PC-3 (cell line): ENCODE measurements around the gene RAB33A. TPM values are rescaled to one million over a fixed set of nuclear protein-coding genes. Genes with fewer than 3 reads are reported as not detected.

Source experiments
- ATAC-seq: fragments of 200-7000 bp; cut with Tn5 transposase; 2 replicates; pipeline ENCODE4 v1.9.1; 2020; ENCODE audit warnings: mild to moderate bottlenecking, moderate library complexity
- BruUV-seq: library from RNA; stranded (reverse); fragments of 400-500 nt; replicated peaks from 2 replicates; lab custom pipeline; 2021; lab: Mats Ljungman, UMichigan
- CTCF ChIA-PET: fragments of 300-600 bp; sonication (Branson Sonifier 250); formaldehyde crosslinking; loops from one replicate; lab custom pipeline; 2022; ENCODE audit warnings: antibody characterized with exemption; lab: Charles Lee
- POLR2A ChIA-PET: fragments of 300-600 bp; sonication (Branson Sonifier 250); formaldehyde crosslinking; loops from one replicate; lab custom pipeline; 2022; ENCODE audit warnings: antibody characterized with exemption; ENCODE audit not compliant: unreplicated experiment; lab: Charles Lee
- DNase-seq: peaks from one replicate; pipeline ENCODE4 v3.0.0-alpha.2; 2015
- H2AFZ ChIP-seq: fragments of 300-600 bp; sonication (generic); 2 replicates; pipeline ENCODE4 v1.6.0; 2016; ENCODE audit warnings: antibody characterized with exemption, low read length
- H3F3A ChIP-seq: fragments of 300-600 bp; sonication (generic); one replicate; pipeline ENCODE4 v1.6.0; 2017; ENCODE audit warnings: antibody characterized with exemption, low read length, control low read depth, mild to moderate bottlenecking; ENCODE audit not compliant: unreplicated experiment
- H3K27ac ChIP-seq: fragments of 300-600 bp; sonication (generic); 2 replicates; pipeline ENCODE4 v1.5.1; 2016; ENCODE audit warnings: mild to moderate bottlenecking, low read length
- H3K27me3 ChIP-seq: fragments of 300-600 bp; sonication (generic); 2 replicates; pipeline ENCODE4 v1.6.1; 2016; ENCODE audit warnings: low read length, mixed read lengths
- H3K36me3 ChIP-seq: fragments of 300-600 bp; sonication (generic); 2 replicates; pipeline ENCODE4 v1.6.1; 2016; ENCODE audit warnings: low read depth, mixed run types, low read length, mixed read lengths
- H3K4me1 ChIP-seq: fragments of 300-600 bp; sonication (generic); 2 replicates; pipeline ENCODE4 v1.5.1; 2016; ENCODE audit warnings: low read length; ENCODE audit not compliant: insufficient read depth
- H3K4me2 ChIP-seq: fragments of 300-600 bp; sonication (generic); 2 replicates; pipeline ENCODE4 v1.6.0; 2016; ENCODE audit warnings: low read length
- H3K4me3 ChIP-seq: fragments of 300-600 bp; sonication (generic); 2 replicates; pipeline ENCODE4 v1.5.1; 2016; ENCODE audit warnings: mild to moderate bottlenecking, low read length, mixed read lengths
- H3K79me2 ChIP-seq: fragments of 300-600 bp; sonication (generic); 2 replicates; pipeline ENCODE4 v1.6.1; 2017; ENCODE audit warnings: low read length, mixed read lengths
- H3K9ac ChIP-seq: fragments of 300-600 bp; sonication (generic); 2 replicates; pipeline ENCODE4 v1.6.0; 2016; ENCODE audit warnings: mild to moderate bottlenecking, low read length
- H3K9me2 ChIP-seq: fragments of 300-600 bp; sonication (generic); replicated peaks from 2 replicates; pipeline ENCODE4 v1.6.1; 2016; ENCODE audit warnings: mixed run types, low read length, mixed read lengths
- H3K9me3 ChIP-seq: fragments of 300-600 bp; sonication (generic); 2 replicates; pipeline ENCODE4 v1.6.1; 2016; ENCODE audit warnings: low read length, mixed read lengths
- H4K20me1 ChIP-seq: fragments of 300-600 bp; sonication (generic); 2 replicates; pipeline ENCODE4 v1.6.1; 2016; ENCODE audit warnings: low read length, mixed read lengths
- CTCF ChIP-seq: fragments of 300-600 bp; sonication (generic); conservative IDR thresholded peaks from 2 replicates; pipeline ENCODE4 v1.5.1; 2017; ENCODE audit warnings: antibody characterized with exemption, low read depth, mild to moderate bottlenecking, low read length
- EZH2 ChIP-seq: fragments of 300-600 bp; sonication (generic); IDR thresholded peaks from one replicate; pipeline ENCODE4 v1.6.1; 2017; ENCODE audit warnings: antibody characterized with exemption, mild to moderate bottlenecking, low read length; ENCODE audit not compliant: unreplicated experiment
- EZH2phosphoT487 ChIP-seq: fragments of 300-600 bp; sonication (generic); IDR thresholded peaks from 2 replicates; pipeline ENCODE4 v1.6.1; 2018; ENCODE audit warnings: mild to moderate bottlenecking, antibody characterized with exemption, low read length, borderline replicate concordance
- intact Hi-C: fragments of 100-400 bp; cut with micrococcal nuclease; formaldehyde crosslinking; loops from 2 replicates; pipeline ENCODE4 v1.9.0; 2023
- total RNA-seq: library from RNA; depleted of rRNA; stranded (reverse); fragments of >200 nt; gene quantifications from 2 replicates; pipeline ENCODE4 v1.2.3, GENCODE V29; 2014

RAB33A gene
- total RNA-seq, 1 experiment from 2014 or later: not detected

- ChIA-PET CTCF (no interaction called here), POLR2A (no interaction called here)
- H3K9ac ChIP-seq: no peak overlapping the region
- no peak overlapping the region for H3K4me3 ChIP-seq
- BruUV-seq: no TSS peak
- no peaks in the 10 kb centered on the region for H3K27me3 ChIP-seq
- DNase-seq: no peak
- H4K20me1 ChIP-seq: no peaks in the 10 kb centered on the region
- H3K4me1 ChIP-seq: no peaks in the 10 kb centered on the region
- no peak for ATAC-seq
- no peak overlapping the region for H3K4me2 ChIP-seq
- H3K79me2 ChIP-seq: no peaks in the 10 kb centered on the region
- no peak overlapping the region for H3K27ac ChIP-seq
- H2AFZ ChIP-seq: no peak overlapping the region
- intact Hi-C loops: no loop called here
- TF ChIP-seq EZH2phosphoT487 (no peak), CTCF (no peak), EZH2 (no peak)
- no peaks in the 10 kb centered on the region for H3K36me3 ChIP-seq
- no peaks in the 10 kb centered on the region for H3K9me3 ChIP-seq
- H3F3A ChIP-seq: no peaks in the 10 kb centered on the region
- H3K9me2 ChIP-seq: no peaks in the 10 kb centered on the region
Measured at GRCh38 chrX:130184168-130184567, 12.4 kb downstream of the RAB33A start.

- Histone ChIP-seq H3K9me3 (no peaks in the 10 kb centered on the region), H3K4me1 (no peaks in the 10 kb centered on the region), H3K27me3 (no peaks in the 10 kb centered on the region), H4K20me1 (no peaks in the 10 kb centered on the region), H3K36me3 (no peaks in the 10 kb centered on the region), H3K4me3 (no peak overlapping the region), H3K79me2 (no peaks in the 10 kb centered on the region), H3K9me2 (no peaks in the 10 kb centered on the region), H3K9ac (no peak overlapping the region), H3F3A (no peaks in the 10 kb centered on the region), H3K27ac (no peak overlapping the region), H2AFZ (no peak overlapping the region), H3K4me2 (no peak overlapping the region)
- ATAC-seq (no peak), DNase-seq (no peak)
- TF ChIP-seq EZH2phosphoT487: no peak
- no peak for TF ChIP-seq EZH2
- no peak for TF ChIP-seq CTCF
- intact Hi-C loops: no loop called here
- BruUV-seq: no TSS peak
- POLR2A ChIA-PET: no interaction called here
- CTCF ChIA-PET: no interaction called here
Measured at GRCh38 chrX:130184857-130185256, 13.1 kb downstream of the RAB33A start.

GRCh38 chrX:130186651-130187050 lies 14.9 kb downstream of the RAB33A start:
- H3K4me3 ChIP-seq: no peak overlapping the region
- no peaks in the 10 kb centered on the region for H3F3A ChIP-seq
- no peak overlapping the region for H3K27ac ChIP-seq
- no peaks in the 10 kb centered on the region for H3K9me3 ChIP-seq
- ChIA-PET CTCF (no interaction called here), POLR2A (no interaction called here)
- no peaks in the 10 kb centered on the region for H3K9me2 ChIP-seq
- intact Hi-C loops: no loop called here
- H3K79me2 ChIP-seq: no peaks in the 10 kb centered on the region
- no peak for ATAC-seq
- no peaks in the 10 kb centered on the region for H4K20me1 ChIP-seq
- H3K9ac ChIP-seq: no peak overlapping the region
- H3K4me2 ChIP-seq: no peak overlapping the region
- H2AFZ ChIP-seq: no peak overlapping the region
- H3K27me3 ChIP-seq: no peaks in the 10 kb centered on the region
- BruUV-seq: no TSS peak
- no peaks in the 10 kb centered on the region for H3K36me3 ChIP-seq
- H3K4me1 ChIP-seq: no peaks in the 10 kb centered on the region
- no peak for DNase-seq
- TF ChIP-seq CTCF: no peak
- no peak for TF ChIP-seq EZH2phosphoT487
- no peak for TF ChIP-seq EZH2
